ENCODE data around the gene IGSF23. TPM values are rescaled to one million over a fixed set of nuclear protein-coding genes. Genes with fewer than 3 reads are reported as not detected.

The IGSF23 gene
- total RNA-seq, 1 donor from 2014 or later = not detected

GRCh38 chr19:44574186-44574950 is 39.0 kb upstream of the IGSF23 start:
- no peaks in the 10 kb centered on the region for H3K36me3 Mint-ChIP-seq (ENCODE audit: unreplicated experiment)
- no peak for TF ChIP-seq CTCF (IDR thresholded peaks at IDR 0.05)
- H3K27me3 Mint-ChIP-seq (ENCODE audit: unreplicated experiment) = peaks cover 16% of the 10 kb centered on the region
- no peak overlapping the region for H3K4me3 Mint-ChIP-seq (ENCODE audit: unreplicated experiment)
- H3K4me1 Mint-ChIP-seq (ENCODE audit: unreplicated experiment) = peaks cover 6% of the 10 kb centered on the region
- no peak overlapping the region for H3K27ac Mint-ChIP-seq (ENCODE audit: unreplicated experiment)
- H3K9me3 Mint-ChIP-seq (ENCODE audit: unreplicated experiment) = no peaks in the 10 kb centered on the region
- DNase-seq (ENCODE audit: extremely low spot score, unreplicated experiment) = peak; percentile 34

- H3K27ac Mint-ChIP-seq (ENCODE audit: unreplicated experiment) = no peak overlapping the region
- H3K4me3 Mint-ChIP-seq (ENCODE audit: unreplicated experiment) = no peak overlapping the region
- H3K9me3 Mint-ChIP-seq (ENCODE audit: unreplicated experiment) = no peaks in the 10 kb centered on the region
- H3K36me3 Mint-ChIP-seq (ENCODE audit: unreplicated experiment) = no peaks in the 10 kb centered on the region
- peaks cover 6% of the 10 kb centered on the region for H3K4me1 Mint-ChIP-seq (ENCODE audit: unreplicated experiment)
- no peak for TF ChIP-seq CTCF (IDR thresholded peaks at IDR 0.05)
- DNase-seq (ENCODE audit: extremely low spot score, unreplicated experiment) = peak; percentile 38
- H3K27me3 Mint-ChIP-seq (ENCODE audit: unreplicated experiment) = peaks cover 12% of the 10 kb centered on the region
Measured at GRCh38 chr19:44575116-44575700, 38.2 kb upstream of the IGSF23 start.

- DNase-seq (ENCODE audit: extremely low spot score, unreplicated experiment) = peak; percentile 40
Measured at GRCh38 chr19:44576843-44577565, 36.4 kb upstream of the IGSF23 start.

GRCh38 chr19:44577566-44577874 is 35.8 kb upstream of the IGSF23 start:
- Mint-ChIP-seq H3K4me1 (ENCODE audit: unreplicated experiment) (peaks cover 6% of the 10 kb centered on the region), H3K27me3 (ENCODE audit: unreplicated experiment) (peaks cover 6% of the 10 kb centered on the region), H3K27ac (ENCODE audit: unreplicated experiment) (no peak overlapping the region), H3K4me3 (ENCODE audit: unreplicated experiment) (no peak overlapping the region), H3K36me3 (ENCODE audit: unreplicated experiment) (no peaks in the 10 kb centered on the region), H3K9me3 (ENCODE audit: unreplicated experiment) (no peaks in the 10 kb centered on the region)
- TF ChIP-seq CTCF (IDR thresholded peaks at IDR 0.05) = no peak
- no peak for DNase-seq (ENCODE audit: extremely low spot score, unreplicated experiment)

More at GRCh38 chr19:44576843-44577565, 36.4 kb upstream of the IGSF23 start:
- peaks cover 6% of the 10 kb centered on the region for H3K4me1 Mint-ChIP-seq (ENCODE audit: unreplicated experiment)
- no peaks in the 10 kb centered on the region for H3K9me3 Mint-ChIP-seq (ENCODE audit: unreplicated experiment)
- no peaks in the 10 kb centered on the region for H3K36me3 Mint-ChIP-seq (ENCODE audit: unreplicated experiment)
- H3K27ac Mint-ChIP-seq (ENCODE audit: unreplicated experiment) = no peak overlapping the region
- no peak overlapping the region for H3K4me3 Mint-ChIP-seq (ENCODE audit: unreplicated experiment)
- TF ChIP-seq CTCF (IDR thresholded peaks at IDR 0.05) = peak; percentile 57
- peaks cover 6% of the 10 kb centered on the region for H3K27me3 Mint-ChIP-seq (ENCODE audit: unreplicated experiment)

All from osteocyte (in vitro differentiated cells).